GM12878 (cell line): ENCODE data around the gene SSRP1. TPM values are rescaled to one million over a fixed set of nuclear protein-coding genes. Genes with fewer than 3 reads are reported as not detected.

Experiments
- ATAC-seq: fragments of 200-7000 bp; cut with Tn5 transposase; 3 replicates; pipeline ENCODE4 v1.9.1; 2020; ENCODE audit warnings: mild to moderate bottlenecking, moderate library complexity
- BruUV-seq: library from RNA; stranded (reverse); fragments of 400-500 nt; replicated peaks from 2 replicates; lab custom pipeline; 2021; lab: Mats Ljungman, UMichigan
- CTCF ChIA-PET: fragments of 300-600 bp; sonication (Branson Sonifier 250); formaldehyde crosslinking; extraction: SDS; loops from one replicate; lab custom pipeline; 2021; ENCODE audit warnings: inconsistent platforms; lab: Yijun Ruan, JAX
- POLR2A ChIA-PET: fragments of 350-600 bp; formaldehyde crosslinking; extraction: SDS; loops from one replicate; lab custom pipeline; 2021; ENCODE audit warnings: inconsistent platforms; lab: Charles Lee
- RAD21 ChIA-PET: fragments of 300-600 bp; sonication (Branson Sonifier 250); formaldehyde crosslinking; loops from one replicate; lab custom pipeline; 2023; ENCODE audit warnings: antibody characterized with exemption; ENCODE audit not compliant: unreplicated experiment; lab: Charles Lee
- SMC1A ChIA-PET: fragments of 300-600 bp; sonication (Branson Sonifier 250); formaldehyde crosslinking; loops from one replicate; lab custom pipeline; 2023; ENCODE audit not compliant: unreplicated experiment, uncharacterized antibody; lab: Charles Lee
- DNase-seq: peaks from one replicate; pipeline ENCODE4 v3.0.0-alpha.2; 2011; ENCODE audit warnings: low read depth, low spot score
- FAIRE-seq: peaks from 3 replicates; lab custom pipeline; 2011; peaks lifted over from hg19 to GRCh38; lab: Jason Lieb, UNC
- H2AFZ ChIP-seq: 2 replicates; pipeline ENCODE4 v1.6.0; 2011; ENCODE audit warnings: low read depth, low read length, control low read depth; ENCODE audit not compliant: control insufficient read depth
- H3K27ac ChIP-seq: 2 replicates; pipeline ENCODE4 v1.5.1; 2011; ENCODE audit warnings: control low read depth; ENCODE audit not compliant: control insufficient read depth, insufficient read depth
- H3K27me3 ChIP-seq, 2 experiments: replicated peaks in 1 of 2; 2 replicates each; pipeline versions ENCODE4 v1.6.0 to v1.6.1; 2011; ENCODE audit warnings: low read length in 1 of 2; ENCODE audit not compliant: control insufficient read depth in 2 of 2, insufficient read depth in 2 of 2
- H3K36me3 ChIP-seq, 2 experiments: 2 replicates each; pipeline ENCODE4 v1.5.1; 2011; ENCODE audit warnings: low read length in 1 of 2; ENCODE audit not compliant: control insufficient read depth in 2 of 2, insufficient read depth in 2 of 2
- H3K4me1 ChIP-seq: 2 replicates; pipeline ENCODE4 v1.6.1; 2011; ENCODE audit warnings: mild to moderate bottlenecking, low read length, moderate library complexity, mixed read lengths; ENCODE audit not compliant: control insufficient read depth, insufficient read depth
- H3K4me2 ChIP-seq: 2 replicates; pipeline ENCODE4 v1.6.0; 2011; ENCODE audit warnings: control low read depth; ENCODE audit not compliant: control insufficient read depth, insufficient read depth
- H3K4me3 ChIP-seq: fragments of 200-600 bp; sonication (generic); 2 replicates; pipeline ENCODE4 v1.5.1; 2016
- H3K79me2 ChIP-seq: 2 replicates; pipeline ENCODE4 v1.6.0; 2011; ENCODE audit warnings: low read length; ENCODE audit not compliant: control insufficient read depth, insufficient read depth
- H3K9ac ChIP-seq: 2 replicates; pipeline ENCODE4 v1.8.0; 2011; ENCODE audit warnings: low read length, control low read depth, mixed read lengths; ENCODE audit not compliant: control insufficient read depth, insufficient read depth
- H3K9me3 ChIP-seq: replicated peaks from 3 replicates; pipeline ENCODE4 v1.5.1; 2011; ENCODE audit warnings: mild to moderate bottlenecking, low read length; ENCODE audit not compliant: control insufficient read depth, insufficient read depth
- H4K20me1 ChIP-seq: 2 replicates; pipeline ENCODE4 v1.6.0; 2011; ENCODE audit not compliant: control insufficient read depth, insufficient read depth
- BMI1 ChIP-seq: fragments of 450-650 bp; IDR thresholded peaks from 2 replicates; pipeline ENCODE4 v1.6.1; 2016; ENCODE audit warnings: mild to moderate bottlenecking, moderate library complexity, borderline replicate concordance
- CEBPB ChIP-seq, 2 experiments: fragments of 150-350 bp in 1 of 2; IDR thresholded peaks; 2 replicates each; pipeline ENCODE4 v1.6.1; 2012 to 2014; ENCODE audit warnings: low read depth in 2 of 2, low read length in 2 of 2, borderline replicate concordance in 1 of 2, inconsistent platforms in 1 of 2
- CREB1 ChIP-seq: IDR thresholded peaks from 2 replicates; pipeline ENCODE4 v1.6.1; 2012; ENCODE audit warnings: low read depth, mild to moderate bottlenecking, inconsistent platforms
- DPF2 ChIP-seq: fragments of 450-650 bp; IDR thresholded peaks from 2 replicates; pipeline ENCODE4 v1.6.1; 2017; ENCODE audit warnings: mild to moderate bottlenecking
- ELK1 ChIP-seq: IDR thresholded peaks from 2 replicates; pipeline ENCODE4 v1.6.1; 2012; ENCODE audit warnings: low read depth, low read length, improper control_type of control experiment
- FOXM1 ChIP-seq: IDR thresholded peaks from 2 replicates; pipeline ENCODE4 v1.6.1; 2012; ENCODE audit warnings: low read depth, mild to moderate bottlenecking, inconsistent platforms, low read length, moderate library complexity
- HDAC6 ChIP-seq: fragments of 200-600 bp; sonication (generic); IDR thresholded peaks from one replicate; pipeline ENCODE4 v1.8.0; 2017; ENCODE audit warnings: antibody characterized with exemption; ENCODE audit not compliant: unreplicated experiment
- JUND ChIP-seq: IDR thresholded peaks from 2 replicates; pipeline ENCODE4 v1.6.1; 2012; ENCODE audit warnings: low read depth, mild to moderate bottlenecking, low read length, improper control_type of control experiment, moderate library complexity
- MYC ChIP-seq: IDR thresholded peaks from 2 replicates; pipeline ENCODE4 v1.6.1; 2011; ENCODE audit warnings: mild to moderate bottlenecking, low read length, moderate library complexity, inconsistent platforms; ENCODE audit not compliant: insufficient read depth, insufficient replicate concordance, insufficient read length, severe bottlenecking
- NFXL1 ChIP-seq: fragments of 450-650 bp; IDR thresholded peaks from 2 replicates; pipeline ENCODE4 v1.6.1; 2017; ENCODE audit warnings: antibody characterized with exemption, mild to moderate bottlenecking, borderline replicate concordance
- RELB ChIP-seq: fragments of 450-650 bp; IDR thresholded peaks from 2 replicates; pipeline ENCODE4 v1.6.1; 2017; ENCODE audit warnings: low read depth, mild to moderate bottlenecking, moderate library complexity
- SMAD5 ChIP-seq: IDR thresholded peaks from 2 replicates; pipeline ENCODE4 v1.6.1; 2016; ENCODE audit warnings: antibody characterized with exemption, low read depth
- SP1 ChIP-seq: IDR thresholded peaks from one replicate; pipeline ENCODE4 v1.6.1; 2011; ENCODE audit warnings: low read depth, low read length
- SRF ChIP-seq, 2 experiments: IDR thresholded peaks; 2 replicates each; pipeline ENCODE4 v1.6.1; 2011; ENCODE audit warnings: low read depth in 2 of 2, low read length in 2 of 2, mild to moderate bottlenecking in 1 of 2, moderate library complexity in 1 of 2
- STAT3 ChIP-seq: IDR thresholded peaks from 2 replicates; pipeline ENCODE4 v1.6.1; 2011; ENCODE audit warnings: low read depth, low read length, improper control_type of control experiment
- YBX1 ChIP-seq: fragments of 450-650 bp; IDR thresholded peaks from 2 replicates; pipeline ENCODE4 v1.6.1; 2016; ENCODE audit warnings: antibody characterized with exemption
- YY1 ChIP-seq: IDR thresholded peaks from 2 replicates; pipeline ENCODE4 v1.6.1; 2011; ENCODE audit warnings: low read depth, mild to moderate bottlenecking, low read length
- ZNF592 ChIP-seq: fragments of 450-650 bp; IDR thresholded peaks from 2 replicates; pipeline ENCODE4 v1.6.1; 2017; ENCODE audit warnings: mild to moderate bottlenecking, moderate library complexity
- WGBS: methylation state at CpG from one replicate; pipeline ENCODE4 v1.1.6; 2016; ENCODE audit warnings: low lambda C conversion rate; ENCODE audit not compliant: insufficient replicate concordance, insufficient coverage; ENCODE audit errors: missing lambda C conversion rate; 5-methylcytosine and 5-hydroxymethylcytosine counted together
- in situ Hi-C: fragments of 300-500 bp; cut with MboI; formaldehyde crosslinking; loops from 9 replicates; pipeline ENCODE4 v1.14.3; 2018; ENCODE audit warnings: mixed read lengths
- intact Hi-C: fragments of 100-400 bp; cut with micrococcal nuclease; formaldehyde crosslinking; loops from one replicate; pipeline ENCODE4 v1.14.2; 2022; ENCODE audit not compliant: unreplicated experiment
- polyA plus RNA-seq, 11 experiments: library from polyadenylated mRNA; depleted of rRNA in 4 of 11; unstranded in 6 of 11; stranded (reverse) in 5 of 11; fragments of >200 nt; fragmentation: Nextera tagmentation in 4 of 11; fragmentation: Illumina TruSeq in 1 of 11; extraction: Ambion mirVana in 4 of 11; extraction: Trizol in 1 of 11; gene quantifications; 1 replicate in 1 of 11; 2 replicates in 10 of 11; pipeline versions ENCODE4 v1.2.1 to v1.2.3, GENCODE V29; 2011 to 2016; ENCODE audit warnings: inconsistent platforms in 2 of 11, missing spikeins in 2 of 11, low read depth in 1 of 11
- total RNA-seq, 4 experiments: library from RNA; depleted of rRNA in 3 of 4; stranded (reverse); fragments of >200 nt in 3 of 4; fragmentation: Illumina TruSeq in 1 of 4; extraction: Trizol in 1 of 4; gene quantifications; 2 replicates each; pipeline versions ENCODE4 v1.2.1 to v1.2.3, GENCODE V29; 2013 to 2021

Gene SSRP1
- total and polyA plus RNA-seq, 10 of the 15 experiments (the other 5 are each of a cell fraction or from before 2014, with no cell fraction given), result 73.6 to 279 (median 138) TPM

GRCh38 chr11:57318178-57318577 is 17.5 kb downstream of the SSRP1 start (continued):
- no peak for TF ChIP-seq NFXL1
- TF ChIP-seq ELK1, result no peak
- TF ChIP-seq, all 136 proteins: peak for 0

- H3K9me3 ChIP-seq, result no peaks in the 10 kb centered on the region
- no peak for DNase-seq
- intact Hi-C loops (no loop called here), in situ Hi-C loops (no loop called here)
- CTCF ChIA-PET, result no interaction called here
- POLR2A ChIA-PET, result no interaction called here
- 74% methylated on average over 3 of the region's 3 CpGs for WGBS
- ATAC-seq, result no peak
- no peak overlapping the region for H3K4me2 ChIP-seq
- no peak overlapping the region for H2AFZ ChIP-seq
- SMC1A ChIA-PET, result no interaction called here
- peaks cover 3% of the 10 kb centered on the region for H3K4me1 ChIP-seq
- no peaks in the 10 kb centered on the region for H3K27me3 ChIP-seq
- H3K9ac ChIP-seq, result no peak overlapping the region
- no peak overlapping the region for H3K4me3 ChIP-seq
- no peak for FAIRE-seq
- H3K27ac ChIP-seq, result no peak overlapping the region
- RAD21 ChIA-PET, result no interaction called here
- peaks cover 1 to 2% of the 10 kb centered on the region in 2 experiments; a peak in 2 of 4 replicates for H3K36me3 ChIP-seq
- BruUV-seq, result TSS peak; percentile 7
- H3K79me2 ChIP-seq, result no peaks in the 10 kb centered on the region
- no peaks in the 10 kb centered on the region for H4K20me1 ChIP-seq
- TF ChIP-seq JUND (no peak), DPF2 (no peak), BMI1 (no peak), FOXM1 (no peak), YBX1 (no peak), SMAD5 (no peak), ZNF592 (no peak), SRF (IDR thresholded peaks at IDR 0.05; ENCODE audit: low read depth in 2 of 2, low read length in 2 of 2) (no peak), STAT3 (no peak), MYC (no peak), CEBPB (IDR thresholded peaks at IDR 0.05; ENCODE audit: borderline replicate concordance in 1 of 2, low read depth in 2 of 2, low read length in 2 of 2) (no peak), RELB (no peak), SP1 (no peak), CREB1 (no peak), YY1 (no peak), HDAC6 (no peak)
Observed at GRCh38 chr11:57316017-57316416, 19.7 kb downstream of the SSRP1 start.
